Measurements from ENCODE around the gene DACT3.

DNA sequence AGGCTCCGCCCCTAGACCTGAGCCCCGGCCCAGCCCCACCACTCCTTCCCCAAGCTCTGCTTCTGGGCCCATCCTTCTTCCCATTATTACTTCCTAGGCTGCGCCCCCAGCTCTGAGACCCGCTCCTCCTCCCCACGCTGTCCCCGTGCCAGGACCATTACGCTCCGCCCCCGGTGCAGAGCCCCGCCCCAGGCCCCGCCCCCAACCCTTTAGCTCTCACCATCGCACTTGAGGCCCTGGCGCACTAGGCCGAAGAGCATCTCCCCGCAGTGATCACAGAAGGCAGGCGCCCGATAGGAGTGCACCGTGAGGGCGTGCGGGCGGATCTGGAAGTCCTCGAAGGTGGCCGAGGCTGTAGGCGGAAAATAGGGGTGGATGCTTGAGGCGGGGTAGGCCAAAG lies 49.7 kb upstream of the DACT3 start:
- TF ChIP-seq TAF1 (IDR thresholded peaks at IDR 0.05; ENCODE audit: low read depth, low read length) (no peak), POLR2A (IDR thresholded peaks at IDR 0.05; ENCODE audit: low read depth, low read length) (no peak), POLR2AphosphoS5 (IDR thresholded peaks at IDR 0.05; ENCODE audit: low read depth, low read length) (no peak)
